IPS DF 6.9 (cell line): ENCODE results near the gene EML4.

Experiments used
- DNase-seq: peaks from one replicate; pipeline ENCODE4 v3.0.0-alpha.2; 2013; ENCODE audit warnings: low read depth, low spot score
- H3K27ac ChIP-seq: one replicate; pipeline ENCODE4 v1.5.1; 2013; ENCODE audit warnings: low read length, control low read depth
- H3K27me3 ChIP-seq: 2 replicates; pipeline ENCODE4 v1.6.1; 2013; ENCODE audit warnings: mild to moderate bottlenecking, low read length; ENCODE audit not compliant: control insufficient read depth, insufficient read depth
- H3K36me3 ChIP-seq: 2 replicates; pipeline ENCODE4 v1.6.1; 2013; ENCODE audit warnings: low read length; ENCODE audit not compliant: control insufficient read depth, insufficient read depth
- H3K4me1 ChIP-seq: 2 replicates; pipeline ENCODE4 v1.6.1; 2013; ENCODE audit warnings: low read length; ENCODE audit not compliant: control insufficient read depth, insufficient read depth
- H3K4me3 ChIP-seq: 2 replicates; pipeline ENCODE4 v1.5.1; 2013; ENCODE audit warnings: mild to moderate bottlenecking, low read length
- H3K9me3 ChIP-seq: 2 replicates; pipeline ENCODE4 v1.6.1; 2013; ENCODE audit warnings: low read length, inconsistent platforms; ENCODE audit not compliant: control insufficient read depth, insufficient read depth
- WGBS: extraction: QIAGEN DNeasy Blood & Tissue Kit; methylation state at CpG from one replicate; pipeline ENCODE4 v1.1.7; 2013; ENCODE audit warnings: mixed read lengths, missing lambda C conversion rate; ENCODE audit not compliant: insufficient read length, insufficient coverage; 5-methylcytosine and 5-hydroxymethylcytosine counted together

The EML4 gene

DNA sequence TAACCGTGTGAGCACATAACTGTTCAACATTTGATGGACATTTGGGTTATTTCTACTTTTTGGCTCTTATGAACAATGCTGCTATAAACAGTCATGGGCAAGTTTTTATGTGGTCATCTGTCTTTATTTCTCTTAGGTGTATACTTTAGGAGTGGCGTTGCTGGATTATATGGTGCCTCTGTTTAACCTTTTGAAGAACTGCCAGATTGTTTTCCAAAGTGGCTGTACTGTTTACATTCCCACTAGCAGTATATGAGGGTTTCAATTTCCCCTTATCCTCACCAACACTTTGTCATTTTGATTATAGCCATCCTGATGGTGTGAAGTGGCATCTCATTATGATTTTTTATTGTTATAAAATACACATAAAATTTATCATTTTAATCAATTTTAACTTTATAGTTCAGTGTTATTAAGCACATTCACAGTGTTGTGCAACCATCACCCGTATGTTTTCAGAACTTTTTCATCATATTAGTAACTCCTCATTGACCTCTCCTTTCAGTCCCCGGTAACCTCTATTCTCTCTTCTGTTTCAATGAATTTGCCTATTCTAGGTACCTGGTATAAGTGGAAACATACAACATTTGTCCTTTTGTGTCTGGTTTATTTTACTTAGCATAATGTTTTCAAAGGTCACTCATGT lies 55.4 kb downstream of the EML4 start:
- H3K36me3 ChIP-seq = no peaks in the 10 kb centered on the region
- DNase-seq = no peak
- no peaks in the 10 kb centered on the region for H3K4me1 ChIP-seq

DNA sequence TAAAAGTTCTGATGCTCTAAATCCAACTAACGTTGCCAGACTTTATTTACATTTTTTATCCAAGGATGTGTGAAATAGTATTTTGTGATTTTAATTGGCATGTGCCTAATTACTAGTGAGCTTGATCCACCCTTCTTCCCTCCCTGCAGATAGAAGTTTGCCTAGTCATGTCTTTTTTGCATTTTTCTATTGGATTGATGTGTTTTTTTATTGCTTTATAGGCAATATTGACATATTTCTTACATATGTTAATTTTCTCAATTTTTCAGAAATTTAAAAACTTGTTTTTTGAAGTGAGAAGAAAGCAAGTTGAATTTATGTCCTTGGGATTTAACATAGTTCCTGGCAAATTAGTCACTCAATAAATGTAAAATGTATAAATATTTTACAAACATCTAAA lies 56.4 kb downstream of the EML4 start:
- H3K9me3 ChIP-seq = no peaks in the 10 kb centered on the region
- H3K4me1 ChIP-seq = no peaks in the 10 kb centered on the region
- no peak for DNase-seq
- H3K4me3 ChIP-seq = no peak overlapping the region
- no peaks in the 10 kb centered on the region for H3K27me3 ChIP-seq
- no peaks in the 10 kb centered on the region for H3K36me3 ChIP-seq
- no peak overlapping the region for H3K27ac ChIP-seq
- no CpG with 5 or more reads among the region's 1 CpG for WGBS

More for the DNA sequence above, 55.4 kb downstream of the EML4 start:
- Histone ChIP-seq H3K4me3 (no peak overlapping the region), H3K9me3 (no peaks in the 10 kb centered on the region), H3K27me3 (no peaks in the 10 kb centered on the region), H3K27ac (no peak overlapping the region)
- no CpG with 5 or more reads among the region's 4 CpGs for WGBS

DNA sequence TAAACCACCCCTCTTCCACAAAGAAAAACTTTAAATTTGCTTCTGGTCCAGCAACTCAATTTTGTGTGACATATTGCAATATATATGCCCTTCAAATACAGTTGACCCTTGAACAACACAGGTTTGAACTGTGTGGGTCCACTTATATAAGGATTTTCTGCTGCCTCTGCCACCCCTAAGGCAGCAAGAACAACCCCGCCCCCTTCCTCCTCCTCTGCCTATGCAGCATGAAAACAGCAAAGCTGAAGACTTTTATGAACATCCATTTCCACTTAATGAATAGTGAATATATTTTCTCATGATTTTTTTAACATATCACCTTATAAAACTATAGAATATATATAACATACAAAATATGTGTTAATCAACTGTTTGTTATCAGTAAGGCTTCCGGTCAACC lies 58.3 kb downstream of the EML4 start:
- no peak overlapping the region for H3K4me3 ChIP-seq
- no peaks in the 10 kb centered on the region for H3K9me3 ChIP-seq
- H3K36me3 ChIP-seq = no peaks in the 10 kb centered on the region
- H3K4me1 ChIP-seq = no peaks in the 10 kb centered on the region
- WGBS = no CpG with 5 or more reads among the region's 2 CpGs
- H3K27ac ChIP-seq = no peak overlapping the region
- H3K27me3 ChIP-seq = no peaks in the 10 kb centered on the region
- no peak for DNase-seq

DNA sequence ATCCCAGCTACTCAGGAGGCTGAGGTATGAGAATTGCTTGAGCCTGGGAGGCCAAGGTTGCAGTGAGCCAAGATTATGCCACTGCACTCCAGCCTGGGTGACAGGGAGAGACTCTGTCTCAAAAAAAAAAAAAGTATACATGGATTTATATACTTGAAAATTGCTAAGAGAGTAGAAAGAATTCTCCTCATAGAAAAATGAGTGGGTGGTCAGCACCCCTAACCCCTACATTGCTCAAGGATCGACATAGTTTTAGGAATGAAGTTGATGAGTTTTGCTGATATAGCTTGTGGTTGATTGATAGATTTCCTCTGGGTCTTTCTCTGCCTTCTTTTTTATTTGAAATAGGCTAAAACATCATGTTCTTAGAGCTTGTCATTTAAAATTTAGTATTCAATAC lies 58.9 kb downstream of the EML4 start:
- no peaks in the 10 kb centered on the region for H3K27me3 ChIP-seq
- no peak for DNase-seq
- no peak overlapping the region for H3K27ac ChIP-seq
- H3K4me1 ChIP-seq = no peaks in the 10 kb centered on the region
- no peak overlapping the region for H3K4me3 ChIP-seq
- no peaks in the 10 kb centered on the region for H3K9me3 ChIP-seq
- no peaks in the 10 kb centered on the region for H3K36me3 ChIP-seq
- WGBS = no CpG with 5 or more reads among the region's 1 CpG

DNA sequence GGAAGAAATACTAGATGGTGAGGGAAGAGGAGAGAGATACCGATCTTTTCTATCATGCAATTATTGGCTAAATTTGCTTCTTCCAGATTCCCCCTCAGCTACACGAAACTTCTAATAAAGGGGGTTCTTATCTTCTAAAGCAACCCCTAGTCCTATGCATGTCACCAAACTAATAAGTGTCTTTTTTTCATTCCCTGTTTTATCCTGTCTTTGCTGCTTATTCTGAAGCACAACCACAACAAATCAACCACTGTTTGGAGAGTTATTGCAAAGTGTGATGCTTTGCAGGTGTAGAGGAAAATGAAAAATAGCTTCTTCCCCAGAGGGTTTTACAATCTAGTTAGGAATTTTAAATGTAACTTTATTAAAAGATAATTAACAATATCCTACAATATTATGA lies 60.8 kb downstream of the EML4 start:
- Histone ChIP-seq H3K9me3 (no peaks in the 10 kb centered on the region), H3K27me3 (no peaks in the 10 kb centered on the region), H3K36me3 (no peaks in the 10 kb centered on the region), H3K27ac (no peak overlapping the region), H3K4me3 (no peak overlapping the region), H3K4me1 (no peaks in the 10 kb centered on the region)
- DNase-seq = no peak
- no CpG with 5 or more reads among the region's 2 CpGs for WGBS

DNA sequence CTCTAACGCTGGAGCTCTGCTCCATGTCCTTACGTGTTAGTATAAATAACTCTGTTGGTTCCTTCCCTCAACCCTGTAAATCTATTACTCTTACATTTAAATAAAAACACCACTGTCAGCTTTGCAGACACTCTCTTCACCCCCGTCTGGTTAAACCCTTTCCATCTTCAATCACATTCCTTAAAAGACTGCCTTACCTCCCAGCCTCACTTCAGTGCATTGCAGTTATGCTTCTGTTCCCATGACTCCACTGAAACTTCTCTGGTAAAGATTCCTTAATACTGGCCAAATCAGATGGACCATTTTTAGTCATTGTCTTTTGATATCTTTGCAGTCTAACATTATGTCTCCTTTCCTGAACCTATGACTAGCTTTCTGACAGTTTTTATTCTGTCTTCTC lies 61.7 kb downstream of the EML4 start:
- 100% methylated on average over 1 of the region's 3 CpGs for WGBS
- Histone ChIP-seq H3K4me3 (no peak overlapping the region), H3K36me3 (no peaks in the 10 kb centered on the region), H3K4me1 (no peaks in the 10 kb centered on the region), H3K27me3 (no peaks in the 10 kb centered on the region), H3K27ac (no peak overlapping the region), H3K9me3 (no peaks in the 10 kb centered on the region)
- DNase-seq = no peak

DNA sequence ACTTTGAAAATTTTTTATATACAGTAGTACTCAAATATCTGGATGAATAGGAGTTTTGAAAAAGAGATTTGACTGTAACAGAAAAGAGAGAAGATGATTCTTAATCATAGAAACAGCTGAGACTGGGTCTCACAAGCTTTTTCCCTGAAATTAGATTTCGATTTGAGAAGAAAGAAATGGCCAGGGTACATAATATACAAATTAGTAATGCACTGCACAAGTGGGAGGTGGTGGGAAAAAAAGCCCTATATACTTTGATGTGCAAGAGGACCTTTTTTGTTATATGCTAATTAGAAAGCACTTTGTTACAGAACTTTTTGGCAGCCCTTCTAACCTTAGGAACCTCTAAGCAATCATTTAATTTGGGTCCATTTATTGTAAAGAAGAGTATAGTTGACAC lies 62.9 kb downstream of the EML4 start:
- WGBS = no CpG with 5 or more reads among the region's 1 CpG
- Histone ChIP-seq H3K4me1 (no peaks in the 10 kb centered on the region), H3K4me3 (no peak overlapping the region), H3K36me3 (no peaks in the 10 kb centered on the region), H3K27ac (no peak overlapping the region), H3K9me3 (no peaks in the 10 kb centered on the region), H3K27me3 (no peaks in the 10 kb centered on the region)
- DNase-seq = no peak

DNA sequence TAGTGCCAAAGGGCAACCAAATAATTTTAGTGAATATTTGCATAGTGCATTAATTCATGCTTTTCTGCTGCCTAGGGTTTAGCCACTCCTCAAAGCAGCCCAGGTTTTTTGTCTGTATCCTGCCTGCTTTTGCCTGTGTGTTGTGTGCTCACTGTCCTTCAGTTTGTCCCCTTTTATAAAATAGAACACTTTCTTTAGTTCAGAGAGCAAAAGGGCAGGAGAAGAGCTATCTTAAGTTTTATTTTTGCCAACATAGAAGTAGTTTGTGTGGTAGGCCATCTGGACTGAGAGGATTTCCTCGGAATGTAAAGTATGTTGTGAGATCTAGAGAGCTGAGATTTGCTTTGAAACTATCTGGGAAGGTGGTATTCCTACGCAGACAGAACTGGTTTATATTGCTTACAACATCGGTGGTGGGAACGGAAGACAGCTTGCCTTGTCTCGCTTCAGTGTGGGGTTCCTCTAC lies 64.9 kb downstream of the EML4 start:
- Histone ChIP-seq H3K4me1 (no peaks in the 10 kb centered on the region), H3K4me3 (no peak overlapping the region), H3K36me3 (no peaks in the 10 kb centered on the region), H3K9me3 (no peaks in the 10 kb centered on the region), H3K27ac (no peak overlapping the region), H3K27me3 (no peaks in the 10 kb centered on the region)
- WGBS = no CpG with 5 or more reads among the region's 5 CpGs
- no peak for DNase-seq

DNA sequence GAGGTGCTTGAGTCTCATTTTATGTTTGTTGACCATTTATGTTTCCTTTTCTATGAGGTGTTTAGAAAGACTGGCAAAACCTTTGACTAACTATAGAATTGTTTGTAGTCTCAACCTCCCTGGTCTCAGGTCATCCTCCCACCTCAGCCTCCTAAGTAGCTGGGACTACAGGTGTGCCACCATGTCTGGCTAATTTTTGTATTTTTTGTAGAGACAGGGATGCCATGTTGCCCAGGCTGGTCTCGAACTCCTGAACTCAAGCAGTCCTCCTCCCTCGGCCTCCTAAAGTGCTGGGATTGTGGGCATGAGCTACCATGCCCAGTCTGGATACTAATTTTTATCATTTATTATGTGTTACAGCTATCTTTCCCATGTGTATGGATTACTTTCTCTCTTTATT lies 67.8 kb downstream of the EML4 start:
- Histone ChIP-seq H3K4me3 (no peak overlapping the region), H3K27ac (no peak overlapping the region), H3K36me3 (no peaks in the 10 kb centered on the region; the same call in 1 of the 2 replicates), H3K4me1 (no peaks in the 10 kb centered on the region), H3K27me3 (no peaks in the 10 kb centered on the region), H3K9me3 (no peaks in the 10 kb centered on the region)
- no peak for DNase-seq
- WGBS = no CpG with 5 or more reads among the region's 2 CpGs

DNA sequence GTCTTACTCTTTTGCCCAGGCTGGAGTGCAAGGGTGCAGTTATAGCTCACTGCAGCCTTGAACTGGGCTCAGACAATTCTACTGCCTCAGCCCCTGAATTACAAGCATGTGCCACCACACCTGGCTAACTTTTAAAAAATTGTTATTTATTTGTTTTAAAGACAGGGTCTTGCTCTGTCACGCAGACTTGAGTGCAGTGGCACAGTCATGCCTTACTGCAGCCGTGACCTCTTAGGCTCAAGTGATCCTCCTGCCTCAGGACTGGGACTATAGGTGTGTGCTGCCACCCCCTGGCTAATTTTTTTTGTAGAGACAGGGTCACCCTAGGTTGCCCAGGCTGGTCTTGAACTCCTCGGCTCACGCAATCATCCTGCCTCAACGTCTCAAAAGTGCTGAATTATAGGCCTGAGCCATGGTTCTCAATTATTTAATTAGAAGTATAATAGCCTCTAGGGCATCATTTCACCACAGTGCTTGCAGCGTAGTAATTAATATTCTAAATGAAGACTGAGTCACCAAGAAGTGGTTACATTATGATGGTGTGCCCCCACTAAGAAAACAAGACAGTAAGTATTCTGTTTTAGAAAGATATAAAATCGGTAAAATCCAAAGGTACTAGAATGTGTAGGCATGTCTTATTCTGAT lies 69.6 kb downstream of the EML4 start:
- Histone ChIP-seq H3K4me1 (no peaks in the 10 kb centered on the region), H3K4me3 (no peak overlapping the region), H3K36me3 (no peaks in the 10 kb centered on the region; the same call in 1 of the 2 replicates), H3K27me3 (no peaks in the 10 kb centered on the region), H3K27ac (no peak overlapping the region), H3K9me3 (no peaks in the 10 kb centered on the region)
- peak; percentile 31 for DNase-seq
- no CpG with 5 or more reads among the region's 7 CpGs for WGBS

DNA sequence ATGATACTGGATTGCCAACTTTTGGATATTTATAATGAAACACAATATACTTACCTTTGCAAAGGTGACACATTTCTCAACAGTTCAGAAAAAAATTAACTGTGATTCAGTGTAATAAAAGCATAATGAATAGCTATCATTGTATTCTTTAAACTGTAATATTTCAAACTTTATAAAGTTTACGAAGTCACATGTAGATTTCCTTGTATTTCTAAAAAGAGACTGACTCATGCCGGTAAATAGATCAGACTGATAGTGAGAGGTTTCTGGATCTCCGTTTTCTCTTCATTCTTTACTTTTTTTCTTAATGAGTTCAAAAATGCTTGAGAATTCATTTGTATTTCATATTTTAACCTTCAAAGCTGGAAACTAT lies 70.1 kb downstream of the EML4 start:
- no peak overlapping the region for H3K27ac ChIP-seq
- no peaks in the 10 kb centered on the region for H3K9me3 ChIP-seq
- H3K36me3 ChIP-seq = no peaks in the 10 kb centered on the region; the same call in 1 of the 2 replicates
- no peaks in the 10 kb centered on the region for H3K27me3 ChIP-seq
- DNase-seq = no peak
- WGBS = no CpG with 5 or more reads among the region's 3 CpGs
- H3K4me3 ChIP-seq = no peak overlapping the region
- no peaks in the 10 kb centered on the region for H3K4me1 ChIP-seq
